ENCODE data around the gene LTN1. TPM values are rescaled to one million over a fixed set of nuclear protein-coding genes. Genes with fewer than 3 reads are reported as not detected.
A peak's percentile ranks its signal among the peaks of the same experiment; 100 is the strongest.

LTN1 gene
- total RNA-seq, 1 experiment from 2014 or later = 23.9 TPM

DNA sequence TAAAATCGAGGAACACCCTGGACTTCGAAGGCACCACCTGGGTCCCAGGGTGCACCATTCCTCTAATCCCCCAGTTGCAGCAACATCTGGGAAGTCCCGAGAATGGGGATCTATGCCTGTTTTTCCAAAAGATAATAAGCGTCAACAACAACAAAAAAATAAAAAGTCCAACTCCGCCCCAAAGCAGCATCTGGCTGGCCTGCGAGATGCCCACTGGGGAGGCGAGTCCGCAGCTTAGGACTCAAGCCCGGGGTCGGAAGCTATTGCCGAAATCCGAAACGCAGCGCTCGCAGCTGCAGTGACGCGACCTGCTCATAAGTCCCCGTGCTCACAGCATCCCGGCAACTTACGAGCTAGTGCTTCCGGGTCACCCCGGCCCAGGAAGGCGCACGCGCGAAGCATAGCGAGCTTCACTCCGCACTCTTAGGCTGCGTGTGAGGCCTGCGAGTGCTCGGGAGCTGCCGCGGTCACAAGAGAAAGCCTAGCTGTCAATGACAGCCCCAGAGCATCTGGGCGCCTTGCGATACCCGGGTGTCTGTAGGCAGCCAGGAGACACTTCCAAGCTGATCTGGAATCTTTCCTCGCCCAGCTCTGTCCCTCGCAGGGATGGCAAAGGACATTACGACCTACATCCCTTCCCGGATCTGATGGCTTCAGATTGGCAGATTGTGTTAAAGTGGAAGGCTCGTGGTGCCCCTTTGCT, 9.9 kb upstream of the LTN1 start:
- Histone ChIP-seq H4K91ac (ENCODE audit: insufficient read length, low read depth, low read length) (no peak overlapping the region), H3K23ac (ENCODE audit: insufficient read length, low read depth, low read length) (no peak overlapping the region), H3T11ph (ENCODE audit: low read length) (no peak overlapping the region), H4K20me1 (ENCODE audit: control insufficient read depth, insufficient read depth, insufficient read length) (no peaks in the 10 kb centered on the region), H2AFZ (ENCODE audit: low read length) (peak overlapping the region; percentile 84), H2BK12ac (ENCODE audit: insufficient read length, low read depth, low read length) (no peak overlapping the region), H3K9ac (ENCODE audit: extremely low read depth, insufficient read length, low read length) (peak overlapping the region; percentile 80), H3K27me3 (ENCODE audit: insufficient read depth, low read length) (no peaks in the 10 kb centered on the region), H3K9me3 (ENCODE audit: control insufficient read depth, low read depth, low read length) (no peaks in the 10 kb centered on the region), H3K14ac (ENCODE audit: insufficient read depth, low read length) (peak overlapping the region; percentile 79), H4K5ac (ENCODE audit: insufficient read length, low read depth, low read length) (no peak overlapping the region), H3K79me1 (ENCODE audit: insufficient read depth, low read depth, low read length, poor library complexity, severe bottlenecking) (no peaks in the 10 kb centered on the region), H3K27ac (ENCODE audit: insufficient read length, low read depth, low read length) (peak overlapping the region; percentile 69), H2BK120ac (ENCODE audit: low read depth, low read length, poor library complexity, severe bottlenecking) (no peak overlapping the region), H2BK20ac (ENCODE audit: low read depth, low read length, poor library complexity, severe bottlenecking) (no peak overlapping the region), H3K4me1 (ENCODE audit: insufficient read depth, low read length) (no peaks in the 10 kb centered on the region), H3K79me2 (ENCODE audit: insufficient read depth, low read length) (no peaks in the 10 kb centered on the region), H3K56ac (ENCODE audit: insufficient read length, low read depth, low read length) (no peak overlapping the region), H3K18ac (ENCODE audit: insufficient read length, low read depth, low read length) (peak overlapping the region; percentile 70), H2AK5ac (ENCODE audit: insufficient read length, low read length) (no peak overlapping the region), H2BK5ac (ENCODE audit: insufficient read length, low read length) (no peak overlapping the region), H3K23me2 (ENCODE audit: insufficient read length, low read depth, low read length, poor library complexity, severe bottlenecking) (peaks cover 3% of the 10 kb centered on the region), H3K4ac (ENCODE audit: low read depth, low read length) (no peak overlapping the region), H3K4me2 (ENCODE audit: insufficient read depth, insufficient read length, low read length) (peak overlapping the region; percentile 92), H4K8ac (replicated peaks; ENCODE audit: insufficient read length, low read depth, low read length) (no peak overlapping the region), H2BK15ac (ENCODE audit: low read depth, low read length) (no peak overlapping the region)
- TF ChIP-seq, protein P1, sequence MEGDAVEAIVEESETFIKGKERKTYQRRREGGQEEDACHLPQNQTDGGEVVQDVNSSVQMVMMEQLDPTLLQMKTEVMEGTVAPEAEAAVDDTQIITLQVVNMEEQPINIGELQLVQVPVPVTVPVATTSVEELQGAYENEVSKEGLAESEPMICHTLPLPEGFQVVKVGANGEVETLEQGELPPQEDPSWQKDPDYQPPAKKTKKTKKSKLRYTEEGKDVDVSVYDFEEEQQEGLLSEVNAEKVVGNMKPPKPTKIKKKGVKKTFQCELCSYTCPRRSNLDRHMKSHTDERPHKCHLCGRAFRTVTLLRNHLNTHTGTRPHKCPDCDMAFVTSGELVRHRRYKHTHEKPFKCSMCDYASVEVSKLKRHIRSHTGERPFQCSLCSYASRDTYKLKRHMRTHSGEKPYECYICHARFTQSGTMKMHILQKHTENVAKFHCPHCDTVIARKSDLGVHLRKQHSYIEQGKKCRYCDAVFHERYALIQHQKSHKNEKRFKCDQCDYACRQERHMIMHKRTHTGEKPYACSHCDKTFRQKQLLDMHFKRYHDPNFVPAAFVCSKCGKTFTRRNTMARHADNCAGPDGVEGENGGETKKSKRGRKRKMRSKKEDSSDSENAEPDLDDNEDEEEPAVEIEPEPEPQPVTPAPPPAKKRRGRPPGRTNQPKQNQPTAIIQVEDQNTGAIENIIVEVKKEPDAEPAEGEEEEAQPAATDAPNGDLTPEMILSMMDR (conservative IDR thresholded peaks at IDR 0.05) = no peak
- Mint-ChIP-seq H3K36me3 (ENCODE audit: insufficient read depth in 1 of 3, low read depth in 3 of 3) (no peaks in the 10 kb centered on the region), H3K27ac (peak overlapping the region; percentile 88 to 99 (median 97)), H3K4me3 (peak overlapping the region; percentile 82 to 84), H3K9me3 (no peaks in the 10 kb centered on the region), H3K4me1 (no peaks in the 10 kb centered on the region), H3K27me3 (ENCODE audit: low read depth) (peaks cover 6% of the 10 kb centered on the region)
- no CpG with 5 or more reads among the region's 41 CpGs for WGBS (ENCODE audit: extremely low coverage, insufficient read length, low lambda C conversion rate)
- peak; percentile 96 for DNase-seq

Measured in H9 (cell line).